Left lung (tissue), 10 donors: ENCODE results near the gene GGT7. TPM values are rescaled to one million over a fixed set of nuclear protein-coding genes. Genes with fewer than 3 reads are reported as not detected.

Experiments used
- ATAC-seq: fragments of 200-7000 bp; cut with Tn5 transposase; one replicate; pipeline ENCODE4 v1.9.1; 2020; ENCODE audit warnings: moderate library complexity
- DNase-seq, 4 donors: peaks; one replicate each; pipeline ENCODE4 v3.0.0-alpha.2; 2013 to 2020
- H3K27ac ChIP-seq, 2 donors: fragments of 200-600 bp; sonication (generic) in 1 of 2; one replicate each; pipeline versions ENCODE4 v1.5.0 to v1.8.0; 2020 to 2021
- H3K27me3 ChIP-seq, 2 donors: fragments of 200-600 bp; sonication (generic) in 1 of 2; one replicate each; pipeline versions ENCODE4 v1.5.0 to v1.8.0; 2020 to 2021
- H3K36me3 ChIP-seq, 2 donors: fragments of 200-600 bp; sonication (generic) in 1 of 2; one replicate each; pipeline versions ENCODE4 v1.5.0 to v1.8.0; 2020 to 2021
- H3K4me1 ChIP-seq, 2 donors: fragments of 200-600 bp; one replicate each; pipeline ENCODE4 v1.8.0; 2021
- H3K4me3 ChIP-seq, 2 donors: fragments of 200-600 bp; sonication (generic) in 1 of 2; one replicate each; pipeline versions ENCODE4 v1.5.0 to v1.8.0; 2020 to 2021; ENCODE audit warnings: mild to moderate bottlenecking in 1 of 2
- H3K9me3 ChIP-seq, 2 donors: fragments of 200-600 bp; sonication (generic) in 1 of 2; one replicate each; pipeline versions ENCODE4 v1.5.0 to v1.8.0; 2020 to 2021
- intact Hi-C, 2 donors: fragments of 100-400 bp; cut with DNase I; formaldehyde crosslinking; loops; one replicate each; pipeline versions ENCODE4 v1.11.2 to v1.14.2; 2022
- polyA plus RNA-seq, 6 donors: library from polyadenylated mRNA; unstranded; fragments of 120-200 nt; gene quantifications; one replicate each; pipeline ENCODE4 v1.2.1, GENCODE V29; 2013; ENCODE audit not compliant: insufficient read length in 6 of 6
- total RNA-seq, 2 donors: library from RNA; stranded (reverse); fragmentation: NEBNext Ultra II Directional; extraction: Animal tissue kit (Norgen Biotek cat#: 25700); gene quantifications; one replicate each; pipeline ENCODE4 v1.2.1, GENCODE V29; 2021
- TF ChIP-seq, protein P1 (sequence below), 2 donors: fragments of 200-600 bp; sonication (generic) in 1 of 2; IDR thresholded peaks; one replicate each; pipeline versions ENCODE4 v1.5.0 to v1.8.0; 2021; ENCODE audit warnings: antibody characterized with exemption in 2 of 2
- donor health status: DM: no; HTN: yes; CAD: no.
- donor health status: DM: no; HTN: no; CAD: no.

The GGT7 gene
- total and polyA plus RNA-seq, 8 donors, result 16.8 to 38.8 (median 33.7) TPM

- Histone ChIP-seq H3K27ac (no peak overlapping the region), H3K4me1 (peaks cover 4 to 31% of the 10 kb centered on the region in 2 donors), H3K27me3 (no peaks in the 10 kb centered on the region), H3K36me3 (peaks cover 0 to 27% of the 10 kb centered on the region in 2 donors), H3K9me3 (no peaks in the 10 kb centered on the region), H3K4me3 (no peak overlapping the region)
- ATAC-seq, result no peak
- DNase-seq, result no peak
- TF ChIP-seq, protein P1, sequence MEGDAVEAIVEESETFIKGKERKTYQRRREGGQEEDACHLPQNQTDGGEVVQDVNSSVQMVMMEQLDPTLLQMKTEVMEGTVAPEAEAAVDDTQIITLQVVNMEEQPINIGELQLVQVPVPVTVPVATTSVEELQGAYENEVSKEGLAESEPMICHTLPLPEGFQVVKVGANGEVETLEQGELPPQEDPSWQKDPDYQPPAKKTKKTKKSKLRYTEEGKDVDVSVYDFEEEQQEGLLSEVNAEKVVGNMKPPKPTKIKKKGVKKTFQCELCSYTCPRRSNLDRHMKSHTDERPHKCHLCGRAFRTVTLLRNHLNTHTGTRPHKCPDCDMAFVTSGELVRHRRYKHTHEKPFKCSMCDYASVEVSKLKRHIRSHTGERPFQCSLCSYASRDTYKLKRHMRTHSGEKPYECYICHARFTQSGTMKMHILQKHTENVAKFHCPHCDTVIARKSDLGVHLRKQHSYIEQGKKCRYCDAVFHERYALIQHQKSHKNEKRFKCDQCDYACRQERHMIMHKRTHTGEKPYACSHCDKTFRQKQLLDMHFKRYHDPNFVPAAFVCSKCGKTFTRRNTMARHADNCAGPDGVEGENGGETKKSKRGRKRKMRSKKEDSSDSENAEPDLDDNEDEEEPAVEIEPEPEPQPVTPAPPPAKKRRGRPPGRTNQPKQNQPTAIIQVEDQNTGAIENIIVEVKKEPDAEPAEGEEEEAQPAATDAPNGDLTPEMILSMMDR (IDR thresholded peaks at IDR 0.05), result no peak
- intact Hi-C loops, result no loop called here
Measured at GRCh38 chr20:34888468-34888867, 15.8 kb upstream of the GGT7 start.

DNA sequence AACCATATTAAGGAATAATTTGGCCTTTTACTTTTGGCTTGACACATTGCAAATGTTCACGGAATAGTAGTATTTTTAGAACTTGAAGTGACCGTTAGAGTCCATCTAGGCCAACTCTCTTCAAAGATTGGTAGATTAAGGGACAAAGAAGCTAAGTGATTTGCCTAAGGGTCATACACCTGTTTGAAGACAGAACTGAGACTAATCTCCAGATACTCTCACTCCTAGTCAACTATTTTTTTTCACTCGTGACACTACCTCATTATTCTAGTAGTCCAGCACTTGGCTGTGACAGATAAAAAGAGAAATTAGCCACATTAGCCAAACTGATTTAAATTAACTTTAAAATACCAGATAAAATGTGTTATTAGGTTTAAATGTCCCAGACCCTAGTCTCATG is 14.4 kb upstream of the GGT7 start:
- H3K9me3 ChIP-seq, result no peaks in the 10 kb centered on the region
- H3K27ac ChIP-seq, result no peak overlapping the region
- no peak overlapping the region for H3K4me3 ChIP-seq
- intact Hi-C loops, result no loop called here
- peaks cover 0 to 40% of the 10 kb centered on the region in 2 donors for H3K36me3 ChIP-seq
- no peak for DNase-seq
- no peak for ATAC-seq
- no peaks in the 10 kb centered on the region for H3K27me3 ChIP-seq
- TF ChIP-seq, protein P1 (IDR thresholded peaks at IDR 0.05), result no peak
- H3K4me1 ChIP-seq, result peaks cover 9 to 25% of the 10 kb centered on the region in 2 donors

GRCh38 chr20:34886122-34886521 is 13.5 kb upstream of the GGT7 start:
- TF ChIP-seq, protein P1 (IDR thresholded peaks at IDR 0.05), result no peak
- intact Hi-C loops, result no loop called here
- no peak for ATAC-seq

DNA sequence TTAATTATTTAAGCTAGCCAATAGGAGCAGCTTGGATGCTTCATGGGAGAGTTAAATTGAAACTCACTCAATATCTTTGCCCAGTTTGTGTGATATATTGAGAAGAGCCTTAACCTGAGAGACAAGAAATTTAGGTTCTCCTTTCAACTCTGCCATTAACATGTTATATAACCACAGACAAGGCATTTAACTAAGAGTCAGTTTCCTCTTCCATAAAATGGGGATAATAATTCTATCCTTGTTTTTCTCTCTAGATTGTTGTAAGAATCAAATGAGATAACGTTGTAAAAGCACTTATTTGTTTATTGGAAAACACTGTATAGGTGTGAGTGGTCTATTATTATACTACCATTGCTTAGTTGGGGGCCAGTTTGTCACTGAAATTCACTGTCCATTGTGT is 11.6 kb upstream of the GGT7 start:
- H3K9me3 ChIP-seq, result no peaks in the 10 kb centered on the region
- DNase-seq (no peak), ATAC-seq (no peak)
- TF ChIP-seq, protein P1 (IDR thresholded peaks at IDR 0.05), result no peak
- H3K27me3 ChIP-seq, result no peaks in the 10 kb centered on the region
- intact Hi-C loops, result no loop called here
- peak overlapping the region in 1 of 2 donors; percentile 3 for H3K27ac ChIP-seq
- H3K36me3 ChIP-seq, result peaks cover 0 to 41% of the 10 kb centered on the region in 2 donors
- no peak overlapping the region for H3K4me3 ChIP-seq
- H3K4me1 ChIP-seq, result peaks cover 6 to 9% of the 10 kb centered on the region in 2 donors

More at GRCh38 chr20:34886122-34886521, 13.5 kb upstream of the GGT7 start:
- no peak for DNase-seq
- Histone ChIP-seq H3K4me3 (no peak overlapping the region), H3K4me1 (peaks cover 9 to 16% of the 10 kb centered on the region in 2 donors), H3K27me3 (no peaks in the 10 kb centered on the region), H3K9me3 (no peaks in the 10 kb centered on the region), H3K36me3 (peaks cover 0 to 41% of the 10 kb centered on the region in 2 donors), H3K27ac (no peak overlapping the region)

- no peak overlapping the region for H3K4me3 ChIP-seq
- H3K27me3 ChIP-seq, result no peaks in the 10 kb centered on the region
- H3K9me3 ChIP-seq, result no peaks in the 10 kb centered on the region
- H3K4me1 ChIP-seq, result peaks cover 6 to 9% of the 10 kb centered on the region in 2 donors
- DNase-seq, result no peak
- intact Hi-C loops, result no loop called here
- H3K27ac ChIP-seq, result peak overlapping the region in 1 of 2 donors; percentile 3
- H3K36me3 ChIP-seq, result peaks cover 0 to 41% of the 10 kb centered on the region in 2 donors
- no peak for ATAC-seq
- TF ChIP-seq, protein P1 (IDR thresholded peaks at IDR 0.05), result no peak
Measured at GRCh38 chr20:34883809-34884208, 11.2 kb upstream of the GGT7 start.
